ENCODE measurements around the gene PTPRN2. TPM values are rescaled to one million over a fixed set of nuclear protein-coding genes. Genes with fewer than 3 reads are reported as not detected.

PTPRN2 gene
- total and polyA plus RNA-seq, 2 of the 13 experiments (the other 11 are each of a cell fraction or from before 2014, with no cell fraction given): 2.5 to 24.2 TPM

DNA sequence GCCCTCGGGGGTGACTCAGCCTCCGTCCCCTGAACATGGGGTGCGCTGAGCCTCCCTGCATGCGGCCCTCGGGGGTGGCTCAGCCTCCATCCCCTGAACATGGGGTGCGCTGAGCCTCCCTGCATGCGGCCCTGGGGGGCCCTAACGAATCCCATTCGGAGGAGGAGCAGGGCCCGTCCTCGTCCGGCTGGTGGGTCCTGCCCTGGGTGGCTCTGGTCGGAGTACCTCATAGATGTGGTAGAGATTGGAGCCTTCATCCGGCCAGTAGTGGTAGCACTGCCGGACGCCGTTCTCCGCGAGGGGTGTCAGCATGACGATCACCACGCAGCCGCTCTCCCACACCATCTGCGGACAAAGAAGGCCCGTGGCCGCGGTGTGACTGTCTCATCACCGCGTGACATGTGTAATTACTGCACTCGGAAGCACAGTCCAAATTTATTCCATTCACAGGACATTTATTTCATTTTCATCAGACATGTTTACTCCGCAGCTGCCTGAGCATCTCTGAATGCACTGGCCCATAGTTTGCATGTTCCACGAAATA lies 1009.8 kb downstream of the PTPRN2 start:
- FAIRE-seq (no peak), ATAC-seq (no peak), DNase-seq (ENCODE audit: low spot score) (no peak)
- no peak overlapping the region for H2AFZ ChIP-seq (ENCODE audit: low read length)
- WGBS (ENCODE audit: low lambda C conversion rate): 91% methylated on average over 16 of the region's 31 CpGs
- H3K27ac ChIP-seq (ENCODE audit: extremely low read length, insufficient read depth, low read length): no peak overlapping the region
- POLR2A ChIA-PET: no interaction called here
- CTCF ChIA-PET (ENCODE audit: low intra/inter-chr PET ratio, low total read pairs): no interaction called here
- H3K27me3 ChIP-seq (ENCODE audit: control insufficient read depth in 1 of 2, insufficient read depth in 2 of 2, low read length in 2 of 2): peaks cover 3 to 39% of the 10 kb centered on the region in 2 experiments; a peak in 4 of 5 replicates
- H3K4me3 ChIP-seq (replicated peaks in 1 of 3; ENCODE audit: insufficient read depth in 1 of 3, low read depth in 2 of 3, low read length in 3 of 3): no peak overlapping the region
- H3K9me3 ChIP-seq (ENCODE audit: low read length): no peaks in the 10 kb centered on the region
- H3K4me1 ChIP-seq (ENCODE audit: insufficient read depth, low read length): no peaks in the 10 kb centered on the region
- H3K79me2 ChIP-seq (ENCODE audit: insufficient read depth, low read length): no peaks in the 10 kb centered on the region
- no peak overlapping the region for H3K4me2 ChIP-seq (ENCODE audit: low read depth, low read length)
- in situ Hi-C loops (cut with HindIII; ENCODE audit: extremely low pct_ligation_motif_present, low pct_unique_long_range_greater_than_20kb) (no loop called here), intact Hi-C loops (cut with micrococcal nuclease; ENCODE audit: unreplicated experiment) (no loop called here)
- no peaks in the 10 kb centered on the region for H3K36me3 ChIP-seq (replicated peaks in 1 of 2; ENCODE audit: control insufficient read depth in 1 of 2, insufficient read depth in 2 of 2, low read length in 2 of 2)
- H4K20me1 ChIP-seq (ENCODE audit: insufficient read depth, low read length): no peaks in the 10 kb centered on the region
- no TSS peak for BruUV-seq (replicated peaks)
- no peak overlapping the region for H3K9ac ChIP-seq (ENCODE audit: insufficient read depth, low read depth, low read length)
- TF ChIP-seq ZNF841 (CRISPR knock-in tag; IDR thresholded peaks at IDR 0.05; ENCODE audit: borderline replicate concordance) (no peak), ZNF775 (CRISPR knock-in tag; IDR thresholded peaks at IDR 0.05; ENCODE audit: borderline replicate concordance) (no peak), ZNF577 (CRISPR knock-in tag; IDR thresholded peaks at IDR 0.05; ENCODE audit: borderline replicate concordance, low read depth) (no peak), ZSCAN30 (CRISPR knock-in tag; IDR thresholded peaks at IDR 0.05) (no peak), HNRNPH1 (optimal IDR thresholded peaks at IDR 0.05; ENCODE audit: low read depth, low read length) (no peak), ZBTB7A (CRISPR knock-in tag; IDR thresholded peaks at IDR 0.05) (no peak), ZNF180 (CRISPR knock-in tag; IDR thresholded peaks at IDR 0.05; ENCODE audit: borderline replicate concordance, low read depth) (no peak), ATRX (CRISPR knock-in tag; IDR thresholded peaks at IDR 0.05; ENCODE audit: borderline replicate concordance) (no peak), HHEX (CRISPR knock-in tag; IDR thresholded peaks at IDR 0.05) (no peak), ZNF891 (CRISPR knock-in tag; IDR thresholded peaks at IDR 0.05) (no peak), ZNF501 (CRISPR knock-in tag; IDR thresholded peaks at IDR 0.05) (no peak), MIXL1 (CRISPR knock-in tag; IDR thresholded peaks at IDR 0.05) (no peak), ZNF430 (CRISPR knock-in tag; IDR thresholded peaks at IDR 0.05) (no peak)
- TF ChIP-seq, protein P1, sequence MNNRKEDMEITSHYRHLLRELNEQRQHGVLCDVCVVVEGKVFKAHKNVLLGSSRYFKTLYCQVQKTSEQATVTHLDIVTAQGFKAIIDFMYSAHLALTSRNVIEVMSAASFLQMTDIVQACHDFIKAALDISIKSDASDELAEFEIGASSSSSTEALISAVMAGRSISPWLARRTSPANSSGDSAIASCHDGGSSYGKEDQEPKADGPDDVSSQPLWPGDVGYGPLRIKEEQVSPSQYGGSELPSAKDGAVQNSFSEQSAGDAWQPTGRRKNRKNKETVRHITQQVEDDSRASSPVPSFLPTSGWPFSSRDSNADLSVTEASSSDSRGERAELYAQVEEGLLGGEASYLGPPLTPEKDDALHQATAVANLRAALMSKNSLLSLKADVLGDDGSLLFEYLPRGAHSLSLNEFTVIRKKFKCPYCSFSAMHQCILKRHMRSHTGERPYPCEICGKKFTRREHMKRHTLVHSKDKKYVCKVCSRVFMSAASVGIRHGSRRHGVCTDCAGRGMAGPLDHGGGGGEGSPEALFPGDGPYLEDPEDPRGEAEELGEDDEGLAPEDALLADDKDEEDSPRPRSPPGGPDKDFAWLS (CRISPR knock-in tag; IDR thresholded peaks at IDR 0.05; ENCODE audit: borderline replicate concordance): no peak
- TF ChIP-seq, protein P2, sequence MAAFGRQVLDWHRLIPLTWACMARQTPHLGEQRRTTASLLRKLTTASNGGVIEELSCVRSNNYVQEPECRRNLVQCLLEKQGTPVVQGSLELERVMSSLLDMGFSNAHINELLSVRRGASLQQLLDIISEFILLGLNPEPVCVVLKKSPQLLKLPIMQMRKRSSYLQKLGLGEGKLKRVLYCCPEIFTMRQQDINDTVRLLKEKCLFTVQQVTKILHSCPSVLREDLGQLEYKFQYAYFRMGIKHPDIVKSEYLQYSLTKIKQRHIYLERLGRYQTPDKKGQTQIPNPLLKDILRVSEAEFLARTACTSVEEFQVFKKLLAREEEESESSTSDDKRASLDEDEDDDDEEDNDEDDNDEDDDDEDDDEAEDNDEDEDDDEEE (CRISPR knock-in tag; IDR thresholded peaks at IDR 0.05): no peak
- TF ChIP-seq, protein P3, sequence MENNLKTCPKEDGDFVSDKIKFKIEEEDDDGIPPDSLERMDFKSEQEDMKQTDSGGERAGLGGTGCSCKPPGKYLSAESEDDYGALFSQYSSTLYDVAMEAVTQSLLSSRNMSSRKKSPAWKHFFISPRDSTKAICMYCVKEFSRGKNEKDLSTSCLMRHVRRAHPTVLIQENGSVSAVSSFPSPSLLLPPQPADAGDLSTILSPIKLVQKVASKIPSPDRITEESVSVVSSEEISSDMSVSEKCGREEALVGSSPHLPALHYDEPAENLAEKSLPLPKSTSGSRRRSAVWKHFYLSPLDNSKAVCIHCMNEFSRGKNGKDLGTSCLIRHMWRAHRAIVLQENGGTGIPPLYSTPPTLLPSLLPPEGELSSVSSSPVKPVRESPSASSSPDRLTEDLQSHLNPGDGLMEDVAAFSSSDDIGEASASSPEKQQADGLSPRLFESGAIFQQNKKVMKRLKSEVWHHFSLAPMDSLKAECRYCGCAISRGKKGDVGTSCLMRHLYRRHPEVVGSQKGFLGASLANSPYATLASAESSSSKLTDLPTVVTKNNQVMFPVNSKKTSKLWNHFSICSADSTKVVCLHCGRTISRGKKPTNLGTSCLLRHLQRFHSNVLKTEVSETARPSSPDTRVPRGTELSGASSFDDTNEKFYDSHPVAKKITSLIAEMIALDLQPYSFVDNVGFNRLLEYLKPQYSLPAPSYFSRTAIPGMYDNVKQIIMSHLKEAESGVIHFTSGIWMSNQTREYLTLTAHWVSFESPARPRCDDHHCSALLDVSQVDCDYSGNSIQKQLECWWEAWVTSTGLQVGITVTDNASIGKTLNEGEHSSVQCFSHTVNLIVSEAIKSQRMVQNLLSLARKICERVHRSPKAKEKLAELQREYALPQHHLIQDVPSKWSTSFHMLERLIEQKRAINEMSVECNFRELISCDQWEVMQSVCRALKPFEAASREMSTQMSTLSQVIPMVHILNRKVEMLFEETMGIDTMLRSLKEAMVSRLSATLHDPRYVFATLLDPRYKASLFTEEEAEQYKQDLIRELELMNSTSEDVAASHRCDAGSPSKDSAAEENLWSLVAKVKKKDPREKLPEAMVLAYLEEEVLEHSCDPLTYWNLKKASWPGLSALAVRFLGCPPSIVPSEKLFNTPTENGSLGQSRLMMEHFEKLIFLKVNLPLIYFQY (CRISPR knock-in tag; IDR thresholded peaks at IDR 0.05; ENCODE audit: borderline replicate concordance): no peak
